Measurements from ENCODE around the gene CDH22.

CDH22 gene

GRCh38 chr20:46159101-46159897 is 149.0 kb downstream of the CDH22 start:
- DNase-seq = no peak

- no peak for DNase-seq
These were observed 149.8 kb downstream of the CDH22 start for GRCh38 chr20:46158476-46158987.

GRCh38 chr20:46157625-46158024 is 150.7 kb downstream of the CDH22 start:
- DNase-seq = no peak

GRCh38 chr20:46157076-46157592 is 151.2 kb downstream of the CDH22 start:
- DNase-seq = no peak

- no peak for DNase-seq
These were observed 152.2 kb downstream of the CDH22 start for GRCh38 chr20:46156065-46156464.

GRCh38 chr20:46154796-46155195 is 153.5 kb downstream of the CDH22 start:
- DNase-seq = no peak

GRCh38 chr20:46154305-46154704 is 154.0 kb downstream of the CDH22 start:
- DNase-seq = no peak

- no peak for DNase-seq
These were observed 155.3 kb downstream of the CDH22 start for GRCh38 chr20:46152824-46153586.

GRCh38 chr20:46151936-46152335 is 156.4 kb downstream of the CDH22 start:
- DNase-seq = peak; percentile 5

GRCh38 chr20:46150943-46151342 is 157.4 kb downstream of the CDH22 start:
- DNase-seq = no peak

- DNase-seq = no peak
These were observed 159.7 kb downstream of the CDH22 start for GRCh38 chr20:46148313-46149208.

- DNase-seq = no peak
These were observed 162.6 kb downstream of the CDH22 start for GRCh38 chr20:46145713-46146112.

GRCh38 chr20:46144432-46145025 is 163.8 kb downstream of the CDH22 start:
- DNase-seq = no peak

- no peak for DNase-seq
These were observed 166.2 kb downstream of the CDH22 start for GRCh38 chr20:46142124-46142523.

- DNase-seq = no peak
These were observed 168.3 kb downstream of the CDH22 start for GRCh38 chr20:46139908-46140482.

GRCh38 chr20:46139266-46139889 is 168.9 kb downstream of the CDH22 start:
- DNase-seq = no peak

- no peak for DNase-seq
These were observed 170.5 kb downstream of the CDH22 start for GRCh38 chr20:46137816-46138215.

GRCh38 chr20:46135856-46136633 is 172.3 kb downstream of the CDH22 start:
- DNase-seq = no peak

GRCh38 chr20:46134716-46135115 is 173.6 kb downstream of the CDH22 start:
- no peak for DNase-seq

- DNase-seq = no peak
These were observed 174.2 kb downstream of the CDH22 start for GRCh38 chr20:46133886-46134654.
